Inflammatory macrophage (primary cell): ENCODE results near the gene POLR3GL.

ENCODE experiments used
- DNase-seq, 2 donors: peaks; one replicate each; pipeline ENCODE4 v3.0.0-alpha.2; 2020 to 2022

Gene POLR3GL

DNA sequence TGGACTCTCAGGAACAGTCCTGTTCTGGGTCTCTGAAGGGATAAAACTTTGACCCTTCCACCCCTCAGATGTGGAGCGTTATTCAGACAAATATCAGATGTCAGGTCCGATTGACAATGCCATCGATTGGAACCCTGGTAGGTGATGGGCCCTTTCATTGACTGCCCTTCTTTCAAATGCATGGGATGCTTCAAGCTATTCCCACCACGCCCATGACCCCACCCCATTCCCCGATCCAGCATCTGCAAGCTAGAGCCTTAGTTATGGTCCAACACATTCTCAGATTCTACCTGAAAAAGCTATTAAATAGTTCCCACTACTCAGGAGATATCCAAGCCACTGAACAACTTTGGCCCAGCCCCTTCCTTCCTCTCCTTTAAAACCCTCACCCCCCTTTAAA is 12.5 kb downstream of the POLR3GL start:
- DNase-seq, result no peak

- peak; percentile 73 to 75 for DNase-seq
Observed at GRCh38 chr1:145977486-145978470, 13.3 kb downstream of the POLR3GL start.

DNA sequence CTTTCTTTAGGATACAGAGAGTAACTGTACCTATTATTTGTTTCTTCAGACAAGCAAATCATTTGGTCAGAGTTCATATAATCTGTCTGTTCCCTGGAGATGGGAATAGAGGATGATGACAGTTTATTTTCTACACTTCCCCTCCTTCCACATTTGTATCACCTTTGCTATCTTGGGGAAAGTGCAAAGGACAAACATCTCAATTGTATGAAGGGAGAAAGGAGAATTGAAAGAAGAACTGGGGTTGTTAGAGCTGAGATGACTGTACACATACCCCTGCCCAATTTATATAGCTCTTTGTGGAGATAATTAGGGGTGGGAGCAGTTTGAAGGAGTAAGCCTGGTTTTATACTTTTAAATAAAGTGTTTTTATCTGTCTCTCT is 14.0 kb downstream of the POLR3GL start:
- DNase-seq, result peak in 1 of 2 donors; percentile 7

GRCh38 chr1:145978854-145979745 is 14.6 kb downstream of the POLR3GL start:
- peak; percentile 100 for DNase-seq

DNA sequence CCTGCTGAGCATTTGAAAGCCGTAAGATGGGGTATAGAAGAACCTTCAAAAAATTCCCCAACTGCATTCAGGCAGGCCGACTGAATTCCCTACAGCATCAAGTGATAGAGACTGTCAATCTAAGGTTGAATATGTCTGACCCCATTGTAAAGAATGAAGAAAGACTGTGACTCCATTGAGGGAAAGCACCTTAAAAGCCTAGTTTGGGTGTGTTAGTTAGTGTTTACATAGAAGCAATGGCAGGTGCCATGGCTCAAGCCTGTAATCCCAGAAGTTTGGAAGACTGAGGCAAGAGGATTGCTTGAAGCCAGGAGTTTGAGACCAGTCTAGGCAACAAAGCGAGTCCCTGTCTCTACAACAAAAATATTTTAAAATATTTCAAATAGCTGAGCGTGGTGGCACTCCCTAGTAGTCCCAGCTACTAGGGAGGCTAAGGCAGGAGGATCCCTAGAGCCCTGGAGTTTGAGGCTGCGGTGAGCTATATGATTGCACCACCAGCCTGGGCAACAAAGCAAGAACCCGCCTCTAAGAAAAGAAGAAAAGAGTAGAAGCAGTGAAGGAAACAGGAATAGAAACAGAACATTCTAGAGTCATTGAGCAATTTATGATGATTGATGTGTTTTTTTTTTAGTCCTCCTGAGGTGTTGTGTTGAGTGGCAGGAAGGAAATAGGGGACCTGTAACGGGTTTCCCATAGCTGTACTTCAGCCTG is 15.4 kb downstream of the POLR3GL start:
- DNase-seq, result peak in 1 of 2 donors; percentile 66

GRCh38 chr1:145980457-145980994 is 16.0 kb downstream of the POLR3GL start:
- peak in 1 of 2 donors; percentile 2 for DNase-seq

- peak in 1 of 2 donors; percentile 2 for DNase-seq
Observed at GRCh38 chr1:145982010-145982723, 17.7 kb downstream of the POLR3GL start.

GRCh38 chr1:145983206-145983675 is 18.8 kb downstream of the POLR3GL start:
- peak in 1 of 2 donors; percentile 48 for DNase-seq

GRCh38 chr1:145983960-145984830 is 19.7 kb downstream of the POLR3GL start:
- peak in 1 of 2 donors; percentile 29 for DNase-seq

GRCh38 chr1:145985129-145985501 is 20.6 kb downstream of the POLR3GL start:
- DNase-seq, result no peak

DNA sequence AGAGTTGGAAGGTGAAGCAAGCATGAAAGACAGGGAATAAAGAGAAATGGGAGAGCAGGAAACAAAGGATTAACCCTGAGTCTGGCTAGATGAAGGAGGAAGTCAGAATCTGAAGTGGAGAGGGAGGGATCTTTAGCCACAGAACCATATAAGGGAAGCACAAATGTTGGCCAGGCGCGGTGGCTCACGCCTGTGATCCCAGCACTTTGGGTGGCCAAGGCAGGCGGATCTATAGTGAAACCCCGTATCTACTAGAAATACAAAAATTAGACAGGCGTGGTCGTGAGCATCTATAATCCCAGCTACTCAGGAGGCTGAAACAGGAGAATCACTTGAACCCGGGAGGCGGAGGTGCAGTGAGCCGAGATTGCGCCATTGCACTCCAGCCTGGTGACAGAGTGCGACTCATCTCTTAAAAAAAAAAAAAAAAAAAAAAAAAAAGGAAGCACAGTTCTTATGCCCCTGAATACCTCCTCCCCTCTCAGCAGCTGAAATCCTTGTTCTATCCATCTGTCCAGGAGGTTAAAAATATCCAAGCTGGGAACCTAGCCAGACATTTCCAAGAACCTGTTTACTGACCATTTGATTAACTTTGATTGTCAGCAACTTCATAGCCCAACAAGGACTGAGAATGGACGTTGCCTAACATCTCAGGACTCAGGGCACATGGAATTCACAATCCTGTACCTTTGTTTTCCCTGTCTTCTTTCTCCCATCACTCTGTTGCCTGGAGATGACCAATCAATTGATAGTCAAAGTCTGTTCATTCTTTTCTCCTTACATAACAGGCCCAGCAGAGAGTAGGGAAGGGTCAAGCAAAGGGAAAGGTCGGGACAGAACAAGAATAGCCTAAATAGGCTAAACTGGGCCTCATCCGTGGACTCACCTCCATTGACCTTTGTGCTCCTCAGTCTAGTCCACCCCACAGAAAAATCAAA is 21.3 kb downstream of the POLR3GL start:
- DNase-seq, result peak; percentile 78 to 79

GRCh38 chr1:145986551-145986950 is 22.1 kb downstream of the POLR3GL start:
- no peak for DNase-seq

DNA sequence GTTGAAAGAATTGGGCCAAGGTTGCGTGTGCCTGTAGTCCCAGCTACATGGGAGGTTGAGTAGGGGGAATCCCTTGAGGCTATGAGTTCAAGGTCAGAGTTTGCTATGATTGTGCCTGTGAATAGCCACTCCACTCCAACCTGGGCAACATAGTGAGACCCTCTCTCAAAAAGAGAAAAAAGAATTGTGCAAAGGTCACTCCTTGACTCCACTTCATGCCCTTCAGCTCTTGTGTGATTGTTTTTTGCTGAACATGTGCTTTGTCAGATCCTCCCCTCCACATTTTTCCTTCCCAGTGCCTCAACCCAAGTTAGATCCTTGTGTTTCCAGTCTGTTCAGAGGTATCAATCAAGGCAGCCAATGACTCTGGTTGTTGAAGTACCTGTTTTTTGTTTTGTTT is 23.4 kb downstream of the POLR3GL start:
- DNase-seq, result peak in 1 of 2 donors; percentile 2

DNA sequence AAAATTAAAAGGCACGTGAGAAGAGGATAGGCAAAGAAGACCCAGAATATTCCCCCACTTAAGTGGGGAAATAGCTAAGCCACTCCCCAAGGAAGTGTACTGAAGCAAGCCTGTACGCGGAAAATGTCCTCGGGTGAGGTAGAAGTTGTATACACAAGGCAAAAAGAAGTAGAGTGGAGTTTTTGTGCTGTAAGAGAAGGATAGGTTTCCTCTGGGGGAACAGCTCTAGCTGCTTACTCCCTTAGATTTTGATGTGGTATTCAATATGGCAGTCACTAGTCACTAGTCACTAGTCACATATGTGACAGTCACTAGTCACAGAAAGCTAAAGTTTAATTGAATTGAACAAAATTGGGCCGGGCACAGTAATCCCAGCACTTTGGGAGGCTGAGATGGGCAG is 24.3 kb downstream of the POLR3GL start:
- DNase-seq, result peak in 1 of 2 donors; percentile 17

DNA sequence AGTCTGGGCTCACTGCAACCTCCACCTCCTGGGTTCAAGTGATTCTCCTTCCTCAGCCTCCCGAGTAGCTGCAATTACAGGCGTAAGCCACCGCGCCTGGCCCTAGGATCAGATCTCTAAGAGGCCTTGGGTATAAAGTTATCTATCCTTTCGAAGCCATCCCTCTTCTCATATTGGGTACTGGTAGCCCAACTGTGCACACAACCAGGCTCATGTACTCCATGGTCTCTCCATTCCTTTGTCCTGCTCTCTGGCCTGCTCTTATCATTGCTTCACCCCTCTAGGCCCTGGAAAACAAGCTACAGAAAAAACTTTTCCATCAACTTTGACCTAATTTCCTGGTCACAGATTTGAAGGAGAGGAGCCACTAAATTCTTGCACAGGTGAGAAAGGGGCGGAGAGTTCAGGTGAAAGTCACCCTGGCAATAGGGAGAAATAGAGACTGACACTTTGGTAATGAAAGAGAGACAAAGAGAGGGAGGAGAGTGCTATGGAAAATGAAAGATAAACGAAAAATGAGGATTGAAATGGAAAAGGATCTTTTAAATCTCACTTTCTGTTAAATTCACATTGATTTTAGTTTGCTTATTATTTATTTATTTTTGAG is 25.9 kb downstream of the POLR3GL start:
- DNase-seq, result peak in 1 of 2 donors; percentile 17

- peak; percentile 51 to 64 for DNase-seq
Observed at GRCh38 chr1:145991735-145992412, 27.4 kb downstream of the POLR3GL start.

DNA sequence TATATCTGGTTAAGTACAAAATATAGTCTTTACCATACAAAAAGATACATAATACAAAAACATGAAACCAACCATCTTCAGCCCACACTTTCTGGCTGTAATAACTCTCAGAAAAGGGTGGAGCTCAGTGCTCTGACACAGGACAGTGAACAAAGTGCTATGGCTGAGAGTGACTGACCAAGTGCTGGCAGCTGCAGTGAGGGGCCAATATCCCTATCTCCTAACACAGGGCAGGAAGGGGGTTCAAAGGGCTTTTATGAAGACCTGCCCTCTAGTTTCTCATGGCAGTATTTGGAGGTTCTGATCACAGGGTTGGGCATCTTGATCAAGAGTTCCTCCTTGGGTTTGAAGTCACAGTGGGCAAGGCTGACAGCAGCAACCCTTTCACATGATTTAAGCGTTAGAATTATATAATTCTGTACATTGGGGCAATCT is 28.0 kb downstream of the POLR3GL start:
- DNase-seq, result peak in 1 of 2 donors; percentile 8
